Right lobe of liver (tissue), 4 donors: ENCODE measurements around the gene DNAJC12.

Experiments used
- CTCF ChIP-seq, 4 donors: fragments of 200-600 bp in 3 of 4; fragments of 450-650 bp in 1 of 4; IDR thresholded peaks; one replicate each; pipeline versions ENCODE4 v1.5.1 to v1.8.0; 2016 to 2022; ENCODE audit warnings: antibody characterized with exemption in 4 of 4, mild to moderate bottlenecking in 2 of 4
- POLR2A ChIP-seq: fragments of 450-650 bp; IDR thresholded peaks from one replicate; pipeline ENCODE4 v1.6.1; 2017; ENCODE audit warnings: antibody characterized with exemption, mild to moderate bottlenecking
- donor health status: DM: no; HTN: no; CAD: no.
- donor health status: DM: no; HTN: no; CAD: no.
- donor health status: DM: no; HTN: yes; CAD: no.

- TF ChIP-seq CTCF (IDR thresholded peaks at IDR 0.05) (peak in 1 of 4 donors; percentile 26), POLR2A (peak; percentile 94)
Measured at GRCh38 chr10:67884313-67884841, 46.4 kb upstream of the DNAJC12 start, which contains the start of gene SIRT1.
